Measurements from ENCODE around the gene GNS. TPM values are rescaled to one million over a fixed set of nuclear protein-coding genes. Genes with fewer than 3 reads are reported as not detected.

GNS gene
- total RNA-seq, 1 experiment from 2014 or later, result 26.0 TPM

DNA sequence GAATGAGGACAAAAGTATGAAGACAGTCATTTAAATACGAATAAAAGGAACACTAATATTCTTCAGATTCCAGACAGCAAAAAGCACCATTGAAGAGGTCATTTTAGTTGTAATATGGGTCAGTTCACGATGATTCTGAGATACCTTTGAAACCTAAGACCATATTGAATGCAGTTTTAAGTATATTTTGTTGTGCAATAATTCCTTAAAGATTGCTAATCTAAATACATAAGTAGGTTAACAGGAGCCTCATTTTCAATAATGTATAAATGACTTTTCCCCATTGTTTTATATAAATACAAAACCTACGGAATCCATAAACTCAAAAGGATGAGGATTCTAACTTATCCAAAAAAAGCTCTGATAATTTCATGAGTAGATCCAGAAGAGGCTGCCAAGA lies 5.8 kb downstream of the GNS start:
- Histone ChIP-seq H3K27ac (ENCODE audit: insufficient read length, low read depth, low read length) (no peak overlapping the region), H2BK12ac (ENCODE audit: insufficient read length, low read depth, low read length) (no peak overlapping the region), H4K20me1 (ENCODE audit: control insufficient read depth, insufficient read depth, insufficient read length) (no peaks in the 10 kb centered on the region), H2BK15ac (ENCODE audit: low read depth, low read length) (no peak overlapping the region), H3K14ac (ENCODE audit: insufficient read depth, low read length) (no peak overlapping the region), H2BK5ac (ENCODE audit: insufficient read length, low read length) (no peak overlapping the region), H3K4me2 (ENCODE audit: insufficient read depth, insufficient read length, low read length) (no peak overlapping the region), H3K56ac (ENCODE audit: insufficient read length, low read depth, low read length) (no peak overlapping the region), H2AK5ac (ENCODE audit: insufficient read length, low read length) (no peak overlapping the region), H3K9ac (ENCODE audit: extremely low read depth, insufficient read length, low read length) (no peak overlapping the region), H3K9me3 (ENCODE audit: control insufficient read depth, low read depth, low read length) (no peaks in the 10 kb centered on the region), H3T11ph (ENCODE audit: low read length) (no peak overlapping the region), H3K4ac (ENCODE audit: low read depth, low read length) (no peak overlapping the region), H3K79me2 (ENCODE audit: insufficient read depth, low read length) (peaks cover 1% of the 10 kb centered on the region; the same call in 1 of the 2 replicates), H2BK20ac (ENCODE audit: low read depth, low read length, poor library complexity, severe bottlenecking) (no peak overlapping the region), H4K8ac (replicated peaks; ENCODE audit: insufficient read length, low read depth, low read length) (no peak overlapping the region), H3K18ac (ENCODE audit: insufficient read length, low read depth, low read length) (no peak overlapping the region), H3K4me1 (ENCODE audit: insufficient read depth, low read length) (no peaks in the 10 kb centered on the region), H3K79me1 (ENCODE audit: insufficient read depth, low read depth, low read length, poor library complexity, severe bottlenecking) (no peaks in the 10 kb centered on the region), H3K23ac (ENCODE audit: insufficient read length, low read depth, low read length) (no peak overlapping the region), H3K27me3 (ENCODE audit: insufficient read depth, low read length) (no peaks in the 10 kb centered on the region), H3K23me2 (ENCODE audit: insufficient read length, low read depth, low read length, poor library complexity, severe bottlenecking) (peaks cover under 1% of the 10 kb centered on the region), H2AFZ (ENCODE audit: low read length) (no peak overlapping the region), H2BK120ac (ENCODE audit: low read depth, low read length, poor library complexity, severe bottlenecking) (no peak overlapping the region), H4K91ac (ENCODE audit: insufficient read length, low read depth, low read length) (no peak overlapping the region), H4K5ac (ENCODE audit: insufficient read length, low read depth, low read length) (no peak overlapping the region)
- Mint-ChIP-seq H3K27me3 (ENCODE audit: low read depth) (no peaks in the 10 kb centered on the region), H3K27ac (peak overlapping the region in 1 of 3 experiments; percentile 64; a peak in 1 of 7 replicates), H3K4me1 (peaks cover 2 to 5% of the 10 kb centered on the region in 2 experiments), H3K4me3 (no peak overlapping the region), H3K9me3 (peaks cover 0 to 2% of the 10 kb centered on the region in 2 experiments; a peak in 1 of 5 replicates), H3K36me3 (ENCODE audit: insufficient read depth in 1 of 3, low read depth in 3 of 3) (peaks cover 9 to 22% (median 19%) of the 10 kb centered on the region in 3 experiments)
- DNase-seq, result no peak
- TF ChIP-seq, protein P1, sequence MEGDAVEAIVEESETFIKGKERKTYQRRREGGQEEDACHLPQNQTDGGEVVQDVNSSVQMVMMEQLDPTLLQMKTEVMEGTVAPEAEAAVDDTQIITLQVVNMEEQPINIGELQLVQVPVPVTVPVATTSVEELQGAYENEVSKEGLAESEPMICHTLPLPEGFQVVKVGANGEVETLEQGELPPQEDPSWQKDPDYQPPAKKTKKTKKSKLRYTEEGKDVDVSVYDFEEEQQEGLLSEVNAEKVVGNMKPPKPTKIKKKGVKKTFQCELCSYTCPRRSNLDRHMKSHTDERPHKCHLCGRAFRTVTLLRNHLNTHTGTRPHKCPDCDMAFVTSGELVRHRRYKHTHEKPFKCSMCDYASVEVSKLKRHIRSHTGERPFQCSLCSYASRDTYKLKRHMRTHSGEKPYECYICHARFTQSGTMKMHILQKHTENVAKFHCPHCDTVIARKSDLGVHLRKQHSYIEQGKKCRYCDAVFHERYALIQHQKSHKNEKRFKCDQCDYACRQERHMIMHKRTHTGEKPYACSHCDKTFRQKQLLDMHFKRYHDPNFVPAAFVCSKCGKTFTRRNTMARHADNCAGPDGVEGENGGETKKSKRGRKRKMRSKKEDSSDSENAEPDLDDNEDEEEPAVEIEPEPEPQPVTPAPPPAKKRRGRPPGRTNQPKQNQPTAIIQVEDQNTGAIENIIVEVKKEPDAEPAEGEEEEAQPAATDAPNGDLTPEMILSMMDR (conservative IDR thresholded peaks at IDR 0.05), result no peak
- no CpG with 5 or more reads among the region's 3 CpGs for WGBS (ENCODE audit: extremely low coverage, insufficient read length, low lambda C conversion rate)
